ENCODE results near the gene ERCC6L2.

DNA sequence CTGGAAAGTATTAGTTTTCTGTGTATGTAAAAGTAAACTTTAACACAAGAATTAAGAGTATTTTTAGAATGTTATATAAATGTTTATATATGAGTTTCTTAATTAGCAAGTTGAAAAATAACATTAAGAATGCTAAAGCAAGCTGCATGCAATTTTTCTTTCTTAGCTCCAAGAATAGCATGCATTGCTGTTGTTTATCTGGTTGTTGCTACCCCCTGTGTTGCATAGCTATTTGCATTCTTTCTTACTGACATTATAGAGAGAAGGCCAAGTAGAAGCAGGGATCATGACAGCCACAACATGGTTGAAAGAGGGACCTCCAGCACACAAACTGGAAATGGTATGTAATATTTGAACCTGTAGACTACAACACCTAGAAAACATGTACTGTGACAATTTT, 94.8 kb downstream of the ERCC6L2 start:
- TF ChIP-seq, protein P1, sequence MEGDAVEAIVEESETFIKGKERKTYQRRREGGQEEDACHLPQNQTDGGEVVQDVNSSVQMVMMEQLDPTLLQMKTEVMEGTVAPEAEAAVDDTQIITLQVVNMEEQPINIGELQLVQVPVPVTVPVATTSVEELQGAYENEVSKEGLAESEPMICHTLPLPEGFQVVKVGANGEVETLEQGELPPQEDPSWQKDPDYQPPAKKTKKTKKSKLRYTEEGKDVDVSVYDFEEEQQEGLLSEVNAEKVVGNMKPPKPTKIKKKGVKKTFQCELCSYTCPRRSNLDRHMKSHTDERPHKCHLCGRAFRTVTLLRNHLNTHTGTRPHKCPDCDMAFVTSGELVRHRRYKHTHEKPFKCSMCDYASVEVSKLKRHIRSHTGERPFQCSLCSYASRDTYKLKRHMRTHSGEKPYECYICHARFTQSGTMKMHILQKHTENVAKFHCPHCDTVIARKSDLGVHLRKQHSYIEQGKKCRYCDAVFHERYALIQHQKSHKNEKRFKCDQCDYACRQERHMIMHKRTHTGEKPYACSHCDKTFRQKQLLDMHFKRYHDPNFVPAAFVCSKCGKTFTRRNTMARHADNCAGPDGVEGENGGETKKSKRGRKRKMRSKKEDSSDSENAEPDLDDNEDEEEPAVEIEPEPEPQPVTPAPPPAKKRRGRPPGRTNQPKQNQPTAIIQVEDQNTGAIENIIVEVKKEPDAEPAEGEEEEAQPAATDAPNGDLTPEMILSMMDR (conservative IDR thresholded peaks at IDR 0.05; ENCODE audit: low read depth, low read length): no peak
- no peak for TF ChIP-seq BHLHE40 (IDR thresholded peaks at IDR 0.05; ENCODE audit: low read depth, low read length)
